Endothelial cell of umbilical vein (primary cell): ENCODE results near the gene RIC1.

Experiments
- CTCF ChIP-seq, 2 donors: IDR thresholded peaks; 1 replicate in 1 of 2; 2 replicates in 1 of 2; pipeline ENCODE4 v1.5.1; 2011; ENCODE audit warnings: low read length in 2 of 2, mild to moderate bottlenecking in 2 of 2, moderate library complexity in 2 of 2, control low read depth in 1 of 2, inconsistent platforms in 1 of 2, low read depth in 1 of 2; ENCODE audit not compliant: insufficient read depth in 1 of 2; ENCODE audit errors: extremely low read depth in 1 of 2
- EZH2 ChIP-seq: IDR thresholded peaks from 2 replicates; pipeline ENCODE4 v1.6.1; 2012; ENCODE audit warnings: borderline replicate concordance, low read depth, mild to moderate bottlenecking, moderate library complexity, low read length, inconsistent platforms; ENCODE audit not compliant: severe bottlenecking
- JUN ChIP-seq: IDR thresholded peaks from 2 replicates; pipeline ENCODE4 v1.6.1; 2011; ENCODE audit warnings: borderline replicate concordance, low read depth; ENCODE audit not compliant: insufficient read length, insufficient read depth

DNA sequence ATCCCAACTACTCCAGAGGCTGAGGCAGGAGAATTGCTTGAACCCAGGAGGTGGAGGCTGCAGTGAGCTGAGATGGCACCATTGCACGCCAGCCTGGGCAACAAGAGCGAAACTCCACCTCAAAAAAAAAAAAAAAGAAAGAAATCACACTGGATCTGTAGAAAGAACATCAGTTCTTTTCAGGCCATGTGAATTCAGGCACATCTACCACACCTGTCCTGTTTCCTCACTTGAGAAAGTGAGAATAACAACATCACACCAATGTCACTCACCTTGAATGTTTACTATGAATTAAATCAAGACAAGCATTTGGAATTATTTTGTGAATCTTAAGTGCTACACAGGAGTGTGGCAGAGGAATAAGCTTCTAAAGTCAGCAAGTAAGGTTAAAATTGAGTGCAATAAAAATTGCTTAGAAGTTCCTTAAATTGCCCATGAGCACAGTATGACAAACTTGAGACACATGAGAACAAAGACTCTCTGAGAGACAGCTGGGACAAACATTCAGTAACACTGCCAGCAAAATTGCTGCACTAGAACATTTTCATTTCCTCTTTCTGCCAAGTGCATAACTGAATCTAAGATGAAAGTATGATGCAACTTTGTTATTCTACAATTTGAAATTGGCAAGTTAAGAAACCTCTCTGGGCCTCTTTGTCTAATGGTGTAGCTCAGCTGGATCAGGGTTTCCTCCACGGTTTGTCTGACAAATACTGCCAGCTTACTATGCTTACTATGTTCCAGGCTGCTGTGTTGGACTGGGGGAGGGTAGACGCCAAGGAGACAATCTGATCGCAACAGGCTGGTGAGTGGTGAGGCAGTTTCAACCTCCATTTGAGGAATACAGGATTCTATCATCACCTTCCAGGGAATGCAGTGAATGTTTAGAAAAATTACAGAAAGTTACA is 1.9 kb upstream of the RIC1 start:
- TF ChIP-seq CTCF (IDR thresholded peaks at IDR 0.05; ENCODE audit: extremely low read depth in 1 of 2, insufficient read depth in 1 of 2, low read depth in 1 of 2, low read length in 2 of 2) (no peak), JUN (peak; percentile 18), EZH2 (no peak)
